Endothelial cell (in vitro differentiated cells): Measurements from ENCODE around the gene POU3F3. TPM values are rescaled to one million over a fixed set of nuclear protein-coding genes. Genes with fewer than 3 reads are reported as not detected.

Experiments used
- DNase-seq: peaks from one replicate; pipeline ENCODE4 v3.0.0; 2021; ENCODE audit warnings: low spot score
- H3K27ac Mint-ChIP-seq: one replicate; pipeline ENCODE4 v1.8.0; 2021; ENCODE audit warnings: mixed read lengths, inconsistent platforms; ENCODE audit not compliant: unreplicated experiment
- H3K27me3 Mint-ChIP-seq: one replicate; pipeline ENCODE4 v1.8.0; 2021; ENCODE audit warnings: mild to moderate bottlenecking, moderate library complexity, mixed read lengths, inconsistent platforms; ENCODE audit not compliant: unreplicated experiment
- H3K36me3 Mint-ChIP-seq: one replicate; pipeline ENCODE4 v1.8.0; 2021; ENCODE audit warnings: mild to moderate bottlenecking, low read depth, mixed read lengths, inconsistent platforms; ENCODE audit not compliant: unreplicated experiment
- H3K4me1 Mint-ChIP-seq: one replicate; pipeline ENCODE4 v1.8.0; 2021; ENCODE audit warnings: mild to moderate bottlenecking, mixed read lengths, inconsistent platforms; ENCODE audit not compliant: unreplicated experiment
- H3K4me3 Mint-ChIP-seq: one replicate; pipeline ENCODE4 v1.8.0; 2021; ENCODE audit warnings: mild to moderate bottlenecking, mixed read lengths, inconsistent platforms; ENCODE audit not compliant: unreplicated experiment
- H3K9me3 Mint-ChIP-seq: one replicate; pipeline ENCODE4 v1.8.0; 2021; ENCODE audit warnings: mixed read lengths, inconsistent platforms; ENCODE audit not compliant: unreplicated experiment
- CTCF ChIP-seq: fragments of 200-600 bp; sonication (generic); IDR thresholded peaks from one replicate; pipeline ENCODE4 v1.5.0; 2021; ENCODE audit warnings: antibody characterized with exemption; ENCODE audit not compliant: unreplicated experiment
- total RNA-seq: library from RNA; stranded (reverse); fragmentation: NEBNext Ultra II Directional; extraction: Animal tissue kit (Norgen Biotek cat#: 25700); gene quantifications from one replicate; pipeline ENCODE4 v1.2.1, GENCODE V29; 2021; ENCODE audit not compliant: unreplicated experiment

The POU3F3 gene
- total RNA-seq, 1 donor from 2014 or later: not detected

GRCh38 chr2:104818264-104818663 lies 35.7 kb upstream of the POU3F3 start:
- H3K9me3 Mint-ChIP-seq: no peaks in the 10 kb centered on the region
- H3K27me3 Mint-ChIP-seq: no peaks in the 10 kb centered on the region
- TF ChIP-seq CTCF: no peak
- H3K36me3 Mint-ChIP-seq: no peaks in the 10 kb centered on the region
- no peak overlapping the region for H3K4me3 Mint-ChIP-seq
- peaks cover 6% of the 10 kb centered on the region for H3K4me1 Mint-ChIP-seq
- DNase-seq: no peak
- H3K27ac Mint-ChIP-seq: no peak overlapping the region

- peaks cover 4% of the 10 kb centered on the region for H3K27me3 Mint-ChIP-seq
- peaks cover 8% of the 10 kb centered on the region for H3K36me3 Mint-ChIP-seq
- no peak for DNase-seq
Measured at GRCh38 chr2:104820126-104820525, 33.8 kb upstream of the POU3F3 start.

GRCh38 chr2:104825124-104825865 lies 28.6 kb upstream of the POU3F3 start:
- peaks cover 8% of the 10 kb centered on the region for H3K36me3 Mint-ChIP-seq
- no peak overlapping the region for H3K27ac Mint-ChIP-seq
- TF ChIP-seq CTCF: no peak
- no peak for DNase-seq
- no peaks in the 10 kb centered on the region for H3K9me3 Mint-ChIP-seq
- H3K27me3 Mint-ChIP-seq: peaks cover 4% of the 10 kb centered on the region
- H3K4me3 Mint-ChIP-seq: no peak overlapping the region
- H3K4me1 Mint-ChIP-seq: no peaks in the 10 kb centered on the region

More at GRCh38 chr2:104820126-104820525, 33.8 kb upstream of the POU3F3 start:
- no peak overlapping the region for H3K27ac Mint-ChIP-seq
- TF ChIP-seq CTCF: no peak
- H3K4me3 Mint-ChIP-seq: no peak overlapping the region
- H3K9me3 Mint-ChIP-seq: no peaks in the 10 kb centered on the region
- no peaks in the 10 kb centered on the region for H3K4me1 Mint-ChIP-seq

GRCh38 chr2:104826016-104826415 lies 27.9 kb upstream of the POU3F3 start:
- Mint-ChIP-seq H3K36me3 (peaks cover 8% of the 10 kb centered on the region), H3K4me3 (no peak overlapping the region), H3K27me3 (peaks cover 4% of the 10 kb centered on the region), H3K27ac (no peak overlapping the region), H3K9me3 (no peaks in the 10 kb centered on the region), H3K4me1 (no peaks in the 10 kb centered on the region)
- no peak for DNase-seq
- no peak for TF ChIP-seq CTCF

- Mint-ChIP-seq H3K27ac (no peak overlapping the region), H3K27me3 (no peaks in the 10 kb centered on the region), H3K36me3 (no peaks in the 10 kb centered on the region), H3K4me3 (no peak overlapping the region), H3K9me3 (no peaks in the 10 kb centered on the region), H3K4me1 (no peaks in the 10 kb centered on the region)
- no peak for TF ChIP-seq CTCF
- no peak for DNase-seq
Measured at GRCh38 chr2:104831742-104832141, 22.2 kb upstream of the POU3F3 start.
